AG09319 (cell line): ENCODE results near the gene BIN2.

Source experiments
- DNase-seq: peaks from one replicate; pipeline ENCODE4 v3.0.0-alpha.2; 2010; ENCODE audit warnings: low read depth; ENCODE audit errors: extremely low read depth
- TF ChIP-seq, protein P1 (sequence below): IDR thresholded peaks from 2 replicates; pipeline ENCODE4 v1.5.1; 2011; ENCODE audit warnings: low read depth, mild to moderate bottlenecking, inconsistent platforms, low read length, moderate library complexity

BIN2 gene

DNA sequence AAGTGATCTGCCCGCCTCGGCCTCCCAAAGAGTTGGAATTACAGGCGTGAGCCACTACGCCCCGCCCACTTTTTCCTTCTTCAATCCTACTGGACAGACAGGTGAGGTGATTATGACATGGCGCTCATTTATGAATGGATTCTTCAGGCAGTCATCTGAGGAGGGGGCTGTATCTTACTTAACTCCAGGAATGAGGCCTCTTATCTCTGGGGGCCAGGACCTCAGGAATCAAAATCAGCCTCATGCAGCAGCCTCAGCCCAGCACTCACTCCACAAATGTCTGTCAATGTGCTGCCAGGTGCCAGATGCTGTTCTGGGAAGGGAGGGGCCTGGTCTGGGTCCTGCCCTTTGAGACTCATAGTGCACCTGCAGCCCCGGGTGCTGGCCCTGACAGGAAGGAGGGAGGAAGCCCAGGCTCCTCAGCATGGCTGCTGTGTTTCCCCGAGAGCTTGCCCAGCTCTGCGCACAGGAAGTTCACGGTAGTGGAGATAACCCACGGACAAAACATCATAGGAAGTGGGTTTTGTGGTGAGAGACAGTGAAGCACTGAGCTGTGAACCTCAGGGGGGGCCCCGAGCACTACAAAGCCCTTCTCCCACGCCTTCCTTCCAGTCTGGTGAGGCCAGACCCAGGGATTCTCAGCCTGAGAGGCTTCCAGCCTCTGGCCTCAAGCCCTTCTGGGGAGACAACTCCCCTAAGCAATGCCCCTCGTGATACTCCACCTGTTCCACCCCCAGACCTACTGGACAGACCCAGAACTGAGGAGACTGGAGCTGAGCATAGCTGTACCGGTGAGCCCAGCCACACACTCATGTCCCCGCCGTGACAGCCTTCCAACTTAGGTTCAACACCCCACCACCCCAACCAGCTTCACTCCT, 44.9 kb upstream of the BIN2 start:
- DNase-seq: no peak
- TF ChIP-seq, protein P1, sequence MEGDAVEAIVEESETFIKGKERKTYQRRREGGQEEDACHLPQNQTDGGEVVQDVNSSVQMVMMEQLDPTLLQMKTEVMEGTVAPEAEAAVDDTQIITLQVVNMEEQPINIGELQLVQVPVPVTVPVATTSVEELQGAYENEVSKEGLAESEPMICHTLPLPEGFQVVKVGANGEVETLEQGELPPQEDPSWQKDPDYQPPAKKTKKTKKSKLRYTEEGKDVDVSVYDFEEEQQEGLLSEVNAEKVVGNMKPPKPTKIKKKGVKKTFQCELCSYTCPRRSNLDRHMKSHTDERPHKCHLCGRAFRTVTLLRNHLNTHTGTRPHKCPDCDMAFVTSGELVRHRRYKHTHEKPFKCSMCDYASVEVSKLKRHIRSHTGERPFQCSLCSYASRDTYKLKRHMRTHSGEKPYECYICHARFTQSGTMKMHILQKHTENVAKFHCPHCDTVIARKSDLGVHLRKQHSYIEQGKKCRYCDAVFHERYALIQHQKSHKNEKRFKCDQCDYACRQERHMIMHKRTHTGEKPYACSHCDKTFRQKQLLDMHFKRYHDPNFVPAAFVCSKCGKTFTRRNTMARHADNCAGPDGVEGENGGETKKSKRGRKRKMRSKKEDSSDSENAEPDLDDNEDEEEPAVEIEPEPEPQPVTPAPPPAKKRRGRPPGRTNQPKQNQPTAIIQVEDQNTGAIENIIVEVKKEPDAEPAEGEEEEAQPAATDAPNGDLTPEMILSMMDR: no peak

DNA sequence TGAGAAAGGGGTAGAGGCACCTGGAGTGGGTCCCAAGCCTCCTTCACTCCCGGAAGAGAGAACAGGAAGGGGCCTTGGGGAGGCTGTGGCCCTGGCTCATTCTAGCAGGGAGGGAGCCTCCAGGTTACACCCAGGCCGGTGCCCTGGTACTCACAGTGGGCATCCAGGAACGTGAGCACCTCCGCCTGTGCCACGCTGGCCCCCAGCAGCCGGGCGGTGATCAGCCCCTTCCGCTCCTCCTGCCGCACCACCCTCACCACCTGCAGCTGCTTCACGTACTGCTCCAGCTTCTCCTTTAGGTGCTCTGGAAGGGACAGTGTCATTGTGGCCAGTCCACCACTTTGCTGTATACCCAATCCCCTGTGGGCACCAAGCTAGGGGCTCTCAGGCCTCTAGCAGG, 41.3 kb upstream of the BIN2 start:
- TF ChIP-seq, protein P1: no peak
- DNase-seq: no peak

DNA sequence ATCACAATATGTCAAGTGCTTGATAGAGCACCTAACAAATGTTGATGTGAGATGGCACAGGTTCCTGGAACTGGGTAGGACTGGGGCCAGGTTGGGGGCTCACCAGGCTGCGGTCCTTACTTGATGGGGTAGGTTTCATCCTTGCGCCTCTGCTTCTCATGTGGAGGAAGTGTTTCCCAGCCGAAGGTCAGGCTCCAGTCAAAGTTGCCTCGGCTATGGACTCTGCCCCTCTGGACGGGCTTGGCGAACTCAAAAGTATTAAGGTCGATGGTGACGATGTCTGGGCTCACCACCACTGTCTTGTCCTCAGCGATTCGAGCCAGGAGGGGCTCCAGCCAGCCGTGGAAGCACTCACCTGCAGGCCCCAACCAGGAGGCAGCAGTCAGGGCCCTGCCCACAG, 40.0 kb upstream of the BIN2 start:
- DNase-seq: no peak
- TF ChIP-seq, protein P1: no peak

DNA sequence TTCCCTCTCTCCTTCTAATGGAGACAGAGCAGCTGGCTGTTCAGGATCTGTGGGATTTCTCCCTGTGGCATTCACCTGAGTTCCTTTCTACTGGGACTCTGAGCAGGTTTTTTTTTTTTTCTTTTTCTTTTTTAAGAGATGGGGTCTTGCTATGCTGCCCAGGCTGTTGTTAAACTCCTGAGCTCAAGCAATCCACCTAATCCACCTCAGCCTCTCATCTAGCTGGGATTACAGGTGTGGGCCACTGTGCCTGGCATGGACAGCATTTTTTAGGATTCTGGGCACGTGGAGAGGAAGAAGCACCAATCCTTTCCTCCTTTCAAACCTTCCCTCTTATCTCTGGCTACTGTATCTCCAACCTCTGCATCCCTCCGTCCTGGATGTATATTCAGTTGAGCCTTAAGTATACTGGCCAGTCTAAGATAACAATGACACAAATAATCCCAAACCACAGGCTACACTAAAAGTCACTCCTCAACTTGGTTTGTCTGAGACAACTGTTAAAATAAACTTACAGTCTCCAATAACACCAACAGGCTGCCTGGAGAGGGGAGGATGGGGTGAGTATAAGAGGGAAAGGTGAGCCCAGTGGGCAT, 38.9 kb upstream of the BIN2 start:
- DNase-seq: no peak
- TF ChIP-seq, protein P1: no peak

DNA sequence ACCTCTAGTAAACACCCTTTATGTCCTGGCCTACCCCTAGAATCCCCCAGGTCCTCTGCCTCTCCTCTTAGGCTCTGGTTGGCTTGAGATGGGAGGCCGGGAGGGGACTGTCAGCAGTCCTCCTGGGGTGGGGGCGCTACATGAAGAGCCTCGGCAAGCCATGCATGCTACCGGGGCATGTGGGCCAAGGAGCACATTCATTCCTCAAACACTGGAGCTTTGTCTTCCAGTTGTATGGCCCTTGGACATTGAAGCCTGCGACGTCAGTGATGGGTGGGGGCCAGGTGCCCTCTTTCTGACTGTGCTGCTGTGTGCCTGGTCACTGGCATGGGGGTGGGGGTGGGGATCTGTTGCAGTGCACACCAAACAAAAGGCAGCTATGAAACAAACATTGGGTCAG, 38.3 kb upstream of the BIN2 start:
- TF ChIP-seq, protein P1: no peak
- DNase-seq: no peak

DNA sequence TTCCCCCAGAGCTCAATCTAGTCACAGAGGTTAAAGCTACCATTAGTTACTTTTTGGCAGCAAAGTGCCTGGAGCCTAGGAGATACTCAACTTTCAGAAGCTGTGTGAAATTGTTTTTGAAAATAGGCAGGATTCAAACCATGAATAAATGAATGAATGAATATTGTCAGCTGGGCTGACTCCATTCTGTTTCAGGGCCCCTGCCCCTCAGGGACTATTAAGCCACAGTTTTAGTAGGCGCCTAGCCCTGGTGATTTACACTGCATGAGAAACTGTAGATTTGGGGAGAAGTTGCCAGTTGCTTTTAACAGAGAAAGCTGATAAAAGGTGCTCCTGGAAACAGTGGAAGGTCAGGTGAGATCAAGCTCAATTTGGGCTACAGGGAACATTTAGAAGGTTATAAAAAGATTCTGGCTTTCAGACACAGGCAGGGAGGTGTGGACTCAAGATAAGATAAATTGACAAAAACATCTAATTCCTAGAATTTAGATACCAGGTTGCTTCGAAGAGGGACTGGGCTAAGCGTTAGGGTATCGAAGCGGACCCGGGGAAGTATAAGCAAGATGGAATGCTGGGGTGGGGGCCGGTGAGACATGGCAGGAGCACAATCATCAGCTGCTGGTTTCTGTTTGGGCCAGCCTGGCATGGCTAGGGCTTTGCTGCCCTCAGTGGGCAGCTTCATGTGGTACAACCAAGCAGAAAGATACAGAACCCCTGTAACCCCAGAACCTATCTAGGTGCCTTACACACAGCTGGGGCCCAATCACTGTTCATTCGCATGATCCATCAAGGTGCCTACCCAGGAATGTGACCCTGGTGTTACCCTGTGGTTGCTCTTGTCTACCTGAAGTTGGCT, 37.4 kb upstream of the BIN2 start:
- DNase-seq: no peak
- TF ChIP-seq, protein P1: no peak
